RWPE2 (cell line): ENCODE results near the gene ERGIC1.
A peak's percentile ranks its signal among the peaks of the same experiment; 100 is the strongest.

Experiments
- ATAC-seq: fragments of 200-7000 bp; cut with Tn5 transposase; 3 replicates; pipeline ENCODE4 v1.9.1; 2021; ENCODE audit warnings: low read depth
- DNase-seq: peaks from one replicate; pipeline ENCODE4 v3.0.0-alpha.2; 2020; ENCODE audit warnings: low spot score
- H3K27ac ChIP-seq: fragments of 450-650 bp; 2 replicates; pipeline ENCODE4 v1.5.1; 2017; ENCODE audit warnings: mild to moderate bottlenecking; ENCODE audit not compliant: poor library complexity, severe bottlenecking
- H3K27me3 ChIP-seq: fragments of 250-450 bp; sonication (Bioruptor Pico); 2 replicates; pipeline ENCODE4 v1.5.1; 2021; ENCODE audit warnings: mild to moderate bottlenecking, moderate library complexity; ENCODE audit not compliant: insufficient read depth, poor library complexity, severe bottlenecking
- H3K36me3 ChIP-seq: fragments of 250-450 bp; sonication (Bioruptor Pico); 2 replicates; pipeline ENCODE4 v1.5.1; 2020; ENCODE audit warnings: low read depth, mild to moderate bottlenecking, moderate library complexity
- H3K4me1 ChIP-seq: fragments of 250-450 bp; sonication (Bioruptor Pico); 2 replicates; pipeline ENCODE4 v1.5.1; 2021; ENCODE audit warnings: mild to moderate bottlenecking, moderate library complexity; ENCODE audit not compliant: insufficient read depth, poor library complexity, severe bottlenecking
- H3K4me3 ChIP-seq: fragments of 250-450 bp; sonication (Bioruptor Pico); 2 replicates; pipeline ENCODE4 v1.5.1; 2021; ENCODE audit warnings: mild to moderate bottlenecking, moderate library complexity; ENCODE audit not compliant: severe bottlenecking
- H3K9me3 ChIP-seq: fragments of 250-450 bp; sonication (Bioruptor Pico); 2 replicates; pipeline ENCODE4 v1.5.1; 2021; ENCODE audit warnings: mild to moderate bottlenecking, moderate library complexity; ENCODE audit not compliant: severe bottlenecking
- TF ChIP-seq, protein P1 (sequence below): fragments of 450-650 bp; IDR thresholded peaks from one replicate; pipeline ENCODE4 v1.5.1; 2017; ENCODE audit warnings: mild to moderate bottlenecking, moderate library complexity; ENCODE audit not compliant: poor library complexity, severe bottlenecking

Gene ERGIC1

DNA sequence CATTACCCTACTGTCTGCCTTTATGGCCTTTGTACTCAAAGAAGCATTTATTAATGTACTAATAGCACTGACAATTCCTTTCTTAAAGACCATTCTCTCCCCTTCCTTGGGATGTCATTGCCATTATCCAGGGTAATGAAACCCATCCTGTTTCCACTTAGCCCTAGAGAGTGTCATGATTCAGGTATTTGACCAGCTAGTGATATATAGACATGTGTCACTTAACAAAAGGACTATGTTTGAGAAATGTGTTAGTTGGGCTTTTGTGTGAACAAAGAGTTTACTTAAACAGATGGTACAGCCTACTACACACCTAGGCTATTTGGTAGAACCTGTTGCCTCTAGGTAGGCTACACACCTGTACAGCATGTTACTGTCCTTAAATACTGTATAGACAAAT, 151.5 kb downstream of the ERGIC1 start:
- ATAC-seq (no peak), DNase-seq (no peak)
- Histone ChIP-seq H3K4me3 (no peak overlapping the region), H3K27ac (peak overlapping the region; percentile 68), H3K27me3 (no peaks in the 10 kb centered on the region), H3K36me3 (peaks cover 45% of the 10 kb centered on the region), H3K4me1 (peaks cover 9% of the 10 kb centered on the region), H3K9me3 (no peaks in the 10 kb centered on the region)
- TF ChIP-seq, protein P1, sequence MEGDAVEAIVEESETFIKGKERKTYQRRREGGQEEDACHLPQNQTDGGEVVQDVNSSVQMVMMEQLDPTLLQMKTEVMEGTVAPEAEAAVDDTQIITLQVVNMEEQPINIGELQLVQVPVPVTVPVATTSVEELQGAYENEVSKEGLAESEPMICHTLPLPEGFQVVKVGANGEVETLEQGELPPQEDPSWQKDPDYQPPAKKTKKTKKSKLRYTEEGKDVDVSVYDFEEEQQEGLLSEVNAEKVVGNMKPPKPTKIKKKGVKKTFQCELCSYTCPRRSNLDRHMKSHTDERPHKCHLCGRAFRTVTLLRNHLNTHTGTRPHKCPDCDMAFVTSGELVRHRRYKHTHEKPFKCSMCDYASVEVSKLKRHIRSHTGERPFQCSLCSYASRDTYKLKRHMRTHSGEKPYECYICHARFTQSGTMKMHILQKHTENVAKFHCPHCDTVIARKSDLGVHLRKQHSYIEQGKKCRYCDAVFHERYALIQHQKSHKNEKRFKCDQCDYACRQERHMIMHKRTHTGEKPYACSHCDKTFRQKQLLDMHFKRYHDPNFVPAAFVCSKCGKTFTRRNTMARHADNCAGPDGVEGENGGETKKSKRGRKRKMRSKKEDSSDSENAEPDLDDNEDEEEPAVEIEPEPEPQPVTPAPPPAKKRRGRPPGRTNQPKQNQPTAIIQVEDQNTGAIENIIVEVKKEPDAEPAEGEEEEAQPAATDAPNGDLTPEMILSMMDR: no peak

DNA sequence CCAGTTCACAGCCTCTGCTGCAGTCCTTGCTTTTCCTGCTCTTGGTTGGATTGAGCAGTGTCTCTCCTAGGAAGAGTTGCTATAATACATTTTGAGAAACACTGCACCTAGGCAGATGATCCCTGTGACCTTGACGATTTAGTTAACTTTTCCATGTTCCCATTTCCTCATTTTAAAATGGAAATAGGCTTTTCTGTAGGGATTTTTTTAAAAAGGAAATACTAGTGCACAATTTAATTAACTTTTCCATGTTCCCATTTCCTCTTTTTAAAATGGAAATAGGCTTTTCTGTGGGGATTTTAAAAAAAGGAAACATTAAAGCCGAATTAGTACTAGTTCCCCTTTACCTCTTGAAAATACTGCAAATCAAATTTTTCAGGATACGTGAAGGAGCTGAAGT, 154.2 kb downstream of the ERGIC1 start:
- Histone ChIP-seq H3K4me3 (no peak overlapping the region), H3K36me3 (peaks cover 64% of the 10 kb centered on the region), H3K27me3 (no peaks in the 10 kb centered on the region), H3K9me3 (no peaks in the 10 kb centered on the region), H3K4me1 (peaks cover 9% of the 10 kb centered on the region), H3K27ac (no peak overlapping the region)
- ATAC-seq (no peak), DNase-seq (no peak)
- TF ChIP-seq, protein P1: no peak

DNA sequence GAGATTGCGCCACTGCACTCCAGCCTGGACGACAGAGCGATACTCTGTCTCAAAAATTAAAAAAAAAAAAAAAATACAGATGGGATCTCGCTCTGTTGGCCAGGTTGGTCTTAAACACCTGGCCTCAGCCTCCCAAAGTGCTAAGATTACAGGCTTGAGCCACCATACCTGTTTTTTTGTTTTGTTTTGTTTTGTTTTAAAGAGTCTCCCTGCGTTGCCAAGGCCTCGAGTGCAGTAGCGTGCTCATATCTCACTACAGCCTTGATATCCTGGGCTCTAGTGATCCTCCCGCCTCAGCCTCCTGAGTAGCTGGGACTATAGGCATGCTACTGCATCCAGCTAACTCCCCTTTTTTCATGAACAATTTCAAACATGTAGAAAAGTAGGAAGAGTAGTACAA, 156.7 kb downstream of the ERGIC1 start:
- Histone ChIP-seq H3K4me1 (no peaks in the 10 kb centered on the region), H3K27me3 (no peaks in the 10 kb centered on the region), H3K9me3 (no peaks in the 10 kb centered on the region), H3K27ac (no peak overlapping the region), H3K36me3 (peaks cover 78% of the 10 kb centered on the region), H3K4me3 (no peak overlapping the region)
- DNase-seq (no peak), ATAC-seq (no peak)
- TF ChIP-seq, protein P1: no peak

DNA sequence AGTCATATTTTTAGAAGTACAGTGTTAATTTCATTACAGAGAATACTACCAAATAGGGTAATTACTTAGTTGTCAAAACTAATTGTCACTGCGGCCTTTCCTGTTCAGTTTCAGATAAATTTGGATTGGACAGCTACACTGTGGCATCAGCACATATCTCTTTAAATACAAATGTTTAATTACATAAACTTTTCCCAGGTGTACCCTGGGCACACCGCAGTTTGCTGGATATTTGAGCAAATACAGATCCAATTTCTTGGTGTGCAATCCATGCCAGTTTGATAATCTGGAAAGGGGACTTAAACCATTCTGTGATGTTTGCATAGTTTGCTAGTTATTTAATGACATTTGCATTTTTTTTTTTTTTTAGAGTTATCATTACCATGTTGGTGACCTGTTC, 160.4 kb downstream of the ERGIC1 start:
- ATAC-seq (no peak), DNase-seq (no peak)
- Histone ChIP-seq H3K36me3 (peaks cover 70% of the 10 kb centered on the region), H3K4me1 (peaks cover 8% of the 10 kb centered on the region), H3K27me3 (no peaks in the 10 kb centered on the region), H3K9me3 (no peaks in the 10 kb centered on the region), H3K27ac (no peak overlapping the region), H3K4me3 (no peak overlapping the region)
- TF ChIP-seq, protein P1: no peak

DNA sequence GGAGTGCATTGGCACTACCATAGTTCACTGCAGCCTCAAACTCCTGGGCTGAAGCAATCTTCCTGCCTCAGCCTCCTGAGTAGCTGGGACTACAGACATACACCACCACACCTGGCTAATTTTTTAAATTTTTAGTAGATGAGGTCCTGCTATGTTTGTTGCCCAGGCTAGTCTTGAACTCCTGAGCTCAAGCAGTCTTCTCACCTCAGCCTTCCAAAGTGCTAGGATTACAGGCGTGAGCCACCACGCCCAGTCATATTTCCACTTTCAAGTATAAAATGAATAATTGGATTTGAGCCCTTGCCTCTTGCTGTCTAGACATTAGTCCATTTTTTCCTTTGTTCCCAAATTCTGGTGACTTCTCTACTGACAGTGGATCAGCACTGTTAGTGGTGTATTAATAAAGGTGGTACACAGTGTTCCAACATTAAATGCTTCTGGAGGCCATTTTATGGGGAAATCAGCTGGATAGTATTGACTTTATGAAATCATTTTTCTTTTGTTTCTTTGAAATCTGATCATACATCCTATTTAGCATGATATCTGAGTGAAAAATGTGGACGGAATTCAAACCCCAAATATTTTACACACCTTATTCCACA, 165.4 kb downstream of the ERGIC1 start:
- no peak for DNase-seq
- Histone ChIP-seq H3K4me3 (no peak overlapping the region), H3K4me1 (peaks cover 18% of the 10 kb centered on the region), H3K9me3 (no peaks in the 10 kb centered on the region), H3K36me3 (peaks cover 44% of the 10 kb centered on the region), H3K27me3 (no peaks in the 10 kb centered on the region), H3K27ac (peak overlapping the region; percentile 71)
- TF ChIP-seq, protein P1: no peak
- peak; percentile 81 for ATAC-seq
